ENCODE data around the gene ARHGEF33.

ARHGEF33 gene

DNA sequence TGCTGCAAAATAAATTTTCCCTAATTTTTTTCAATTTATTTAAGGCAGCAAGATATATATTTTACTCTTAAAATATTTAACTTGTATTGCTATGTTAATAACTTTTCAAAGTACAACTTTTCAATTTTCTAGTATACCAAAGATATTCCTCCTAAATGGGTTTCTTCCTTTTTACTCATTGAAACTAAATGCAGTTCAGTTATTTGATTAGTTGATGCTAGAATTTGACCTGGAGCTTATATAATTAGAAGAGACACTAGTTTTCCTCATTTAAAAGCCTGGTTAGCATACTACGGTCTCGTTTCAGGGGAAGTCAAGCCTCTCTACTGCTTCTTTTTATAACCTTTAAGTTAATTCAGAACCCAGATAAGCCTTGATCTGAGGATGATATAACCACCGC is at the start of gene ARHGEF33:
ARHGEF33 (plus strand) TSS at position 301 of the 400 bp plus-strand sequence. CDS start 29,573 bp downstream, outside the sequence.
- H3K27ac ChIP-seq, result no peak within 1 kb of the TSS
- no peak for DNase-seq (ENCODE audit: low read depth, low spot score)

- H3K27ac ChIP-seq, result no peak overlapping the region
- no peak for DNase-seq (ENCODE audit: low read depth, low spot score)
Measured at GRCh38 chr2:38850045-38850444, 39.6 kb upstream of the ARHGEF33 start.

- DNase-seq (ENCODE audit: low read depth, low spot score), result peak; percentile 43
- no peak overlapping the region for H3K27ac ChIP-seq
Measured at GRCh38 chr2:38856165-38856564, 33.5 kb upstream of the ARHGEF33 start.

DNA sequence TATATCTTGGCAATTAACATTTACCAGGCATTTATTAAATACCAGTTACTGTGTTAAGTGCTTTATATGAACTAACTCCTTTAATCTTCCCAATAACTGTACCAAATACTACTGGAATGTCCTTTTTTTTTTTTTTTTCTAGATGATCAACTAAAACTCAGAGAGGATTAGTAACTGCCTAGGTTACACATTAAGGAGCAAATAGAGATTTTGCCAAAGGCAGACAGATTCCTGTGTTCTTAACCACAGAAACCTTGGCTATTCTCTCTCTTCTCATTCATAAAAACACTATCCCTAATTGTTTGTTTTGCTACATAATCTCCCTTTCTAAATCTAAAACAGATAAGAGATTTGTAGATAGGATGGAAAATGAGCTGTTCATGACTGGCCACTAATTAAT is 27.2 kb upstream of the ARHGEF33 start:
- H3K27ac ChIP-seq, result no peak overlapping the region
- no peak for DNase-seq (ENCODE audit: low read depth, low spot score)

DNA sequence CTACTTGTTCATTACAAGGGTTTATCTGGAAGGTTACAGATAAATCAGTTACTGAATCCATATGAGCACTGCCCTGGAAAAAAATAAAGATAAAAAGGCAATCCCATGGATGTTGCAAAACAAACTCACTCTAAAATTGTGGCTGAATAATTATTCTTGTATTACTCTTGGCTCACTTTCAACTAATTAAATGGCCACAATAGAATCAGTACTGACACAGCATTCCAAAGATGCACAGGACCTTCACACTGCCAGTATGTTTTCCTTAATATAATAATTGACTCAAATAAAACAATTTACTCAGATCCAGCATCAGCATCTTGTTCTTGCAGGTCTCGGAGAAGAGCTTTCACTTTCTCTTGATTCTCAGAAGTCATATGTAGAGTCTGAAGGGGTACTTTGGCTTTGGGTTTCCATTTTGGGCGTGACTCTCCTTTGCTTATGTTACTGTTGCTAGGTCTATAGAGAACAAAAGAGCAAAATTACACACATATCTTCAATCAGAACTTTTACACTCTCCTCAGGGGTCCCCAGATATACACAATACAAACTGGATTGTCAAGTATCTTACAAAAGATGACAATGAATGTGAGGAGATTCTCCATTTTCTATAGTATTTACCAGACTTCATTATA is 26.5 kb upstream of the ARHGEF33 start:
- H3K27ac ChIP-seq, result no peak overlapping the region

GRCh38 chr2:38866773-38867443 is 22.8 kb upstream of the ARHGEF33 start:
- peak; percentile 73 for DNase-seq (ENCODE audit: low read depth, low spot score)
- H3K27ac ChIP-seq, result peak overlapping the region; percentile 66

More for the DNA sequence above, 26.5 kb upstream of the ARHGEF33 start:
- DNase-seq (ENCODE audit: low read depth, low spot score), result no peak

GRCh38 chr2:38871432-38871831 is 18.2 kb upstream of the ARHGEF33 start:
- H3K27ac ChIP-seq, result no peak overlapping the region
- DNase-seq (ENCODE audit: low read depth, low spot score), result no peak

DNA sequence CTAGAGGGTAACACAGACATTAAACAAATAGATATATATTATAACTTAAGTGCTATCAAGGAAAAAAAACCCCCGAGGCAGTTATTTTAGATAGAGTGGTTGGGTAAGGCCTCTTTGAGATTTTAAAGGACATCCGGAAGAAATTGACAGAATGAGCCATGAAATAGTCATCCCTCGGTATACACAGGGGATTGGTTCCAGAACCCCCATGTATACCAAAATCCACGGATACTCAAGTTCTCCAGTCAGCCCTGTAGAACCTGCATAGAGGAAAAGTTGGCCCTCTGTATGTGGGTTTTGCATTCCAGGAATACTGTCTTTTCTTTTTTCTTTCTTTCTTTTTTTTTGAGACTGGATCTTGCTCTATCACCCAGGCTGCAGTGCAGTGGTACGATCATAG is 15.9 kb upstream of the ARHGEF33 start:
- no peak overlapping the region for H3K27ac ChIP-seq
- DNase-seq (ENCODE audit: low read depth, low spot score), result no peak

GRCh38 chr2:38875227-38875575 is 14.5 kb upstream of the ARHGEF33 start:
- H3K27ac ChIP-seq, result peak overlapping the region; percentile 28
- DNase-seq (ENCODE audit: low read depth, low spot score), result no peak

GRCh38 chr2:38875576-38876367 is 13.9 kb upstream of the ARHGEF33 start, which contains the start of the genes DHX57 and MORN2:
DHX57 (minus strand) TSS chr2:38875934; CDS start chr2:38868405, 7,529 bp downstream.
MORN2 (plus strand) TSS chr2:38875976.
- H3K27ac ChIP-seq, result peak within 1 kb of the TSS; percentile 28
- peak; percentile 20 for DNase-seq (ENCODE audit: low read depth, low spot score)

DNA sequence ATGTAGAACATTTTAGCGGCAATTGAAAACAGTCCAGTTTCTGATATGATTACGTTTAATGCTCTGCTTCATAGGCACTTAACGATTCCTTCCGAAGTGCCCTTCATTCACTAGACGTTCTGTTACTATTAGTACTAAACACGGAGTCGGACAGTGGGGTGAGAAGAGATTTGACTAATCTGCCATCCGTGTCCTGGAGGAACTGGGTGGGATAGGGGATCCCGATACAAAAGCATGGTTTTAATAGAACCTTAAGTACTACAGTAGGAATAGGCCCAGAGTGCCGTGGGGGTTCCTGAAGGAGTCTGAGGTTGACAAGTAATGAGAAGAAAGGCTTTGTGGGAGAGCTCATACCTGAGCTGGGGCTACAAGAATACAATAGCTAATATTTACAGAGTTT is 13.3 kb upstream of the ARHGEF33 start:
- DNase-seq (ENCODE audit: low read depth, low spot score), result no peak
- no peak overlapping the region for H3K27ac ChIP-seq

DNA sequence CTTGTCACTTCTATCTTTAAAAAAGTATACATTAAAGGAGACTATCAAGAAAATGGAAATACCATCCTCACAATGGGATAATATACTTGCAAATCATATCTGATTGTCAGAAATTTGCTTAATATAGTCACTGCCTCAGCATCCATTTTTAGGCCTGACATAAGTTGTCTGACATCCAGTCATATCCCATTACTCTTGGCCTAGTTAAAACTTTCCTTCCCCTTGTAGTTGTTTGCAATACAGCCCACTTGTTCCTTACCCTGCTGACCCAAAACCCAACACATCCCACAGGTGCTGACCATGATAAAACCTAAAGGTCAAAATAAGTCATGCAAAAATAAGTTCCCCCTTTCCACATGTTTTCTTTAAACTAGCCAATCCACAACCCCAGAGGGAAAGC is 3.6 kb upstream of the ARHGEF33 start:
- no peak for DNase-seq (ENCODE audit: low read depth, low spot score)

GRCh38 chr2:38887347-38887746 is 2.3 kb upstream of the ARHGEF33 start:
- DNase-seq (ENCODE audit: low read depth, low spot score), result no peak
- H3K27ac ChIP-seq, result no peak overlapping the region

More for the DNA sequence above, 3.6 kb upstream of the ARHGEF33 start:
- H3K27ac ChIP-seq, result no peak overlapping the region

DNA sequence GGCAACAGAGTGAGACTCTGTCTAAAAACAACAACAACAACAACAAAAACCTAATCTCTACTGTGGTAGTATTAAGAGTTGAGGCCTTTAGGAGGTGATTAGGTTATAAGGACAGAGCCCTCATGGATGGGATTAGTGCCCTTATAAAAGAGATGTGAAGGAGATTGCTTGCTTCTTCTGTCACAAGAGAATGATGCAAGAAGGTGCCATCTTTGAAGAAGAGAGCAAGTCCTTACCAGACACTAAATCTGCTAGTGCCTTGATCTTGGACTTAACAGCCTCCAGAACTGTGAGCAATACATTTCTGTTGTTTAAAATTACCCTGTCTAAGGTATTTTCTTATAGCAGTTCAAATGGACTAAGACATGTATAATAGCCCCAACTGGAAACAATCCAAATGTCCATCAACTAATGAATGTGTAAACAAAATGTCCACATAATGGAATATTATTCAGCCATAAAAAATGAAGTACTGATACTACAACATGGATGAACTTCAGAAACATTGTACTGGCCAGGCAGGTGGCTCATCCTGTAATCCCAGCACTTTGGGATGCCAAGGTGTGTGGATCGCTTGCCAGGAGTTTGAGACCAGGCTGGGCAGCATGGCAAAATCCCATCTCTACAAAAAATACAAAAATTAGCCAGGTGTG is 1.6 kb upstream of the ARHGEF33 start:
- no peak for DNase-seq (ENCODE audit: low read depth, low spot score)

DNA sequence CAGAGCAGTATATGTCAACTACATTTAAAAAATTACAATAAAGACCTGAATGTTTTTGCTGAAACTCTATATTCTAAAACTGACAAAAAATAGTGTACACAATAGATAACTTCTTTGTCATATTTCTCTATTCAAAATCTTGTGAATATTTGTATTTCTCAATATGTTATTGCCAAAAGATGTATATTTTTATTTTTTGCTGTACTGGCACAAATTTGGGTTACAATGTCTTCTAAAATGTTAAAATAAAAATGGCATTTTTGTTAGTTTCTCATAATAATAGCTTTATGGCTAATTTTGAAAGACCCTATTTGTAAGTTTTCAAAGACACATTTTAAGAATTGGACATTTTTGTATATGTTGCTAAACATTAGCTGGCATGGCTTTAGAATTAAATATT is 630 bp upstream of the ARHGEF33 start:
- no peak overlapping the region for H3K27ac ChIP-seq
- DNase-seq (ENCODE audit: low read depth, low spot score), result no peak

More for the DNA sequence above, 1.6 kb upstream of the ARHGEF33 start:
- no peak overlapping the region for H3K27ac ChIP-seq

DNA sequence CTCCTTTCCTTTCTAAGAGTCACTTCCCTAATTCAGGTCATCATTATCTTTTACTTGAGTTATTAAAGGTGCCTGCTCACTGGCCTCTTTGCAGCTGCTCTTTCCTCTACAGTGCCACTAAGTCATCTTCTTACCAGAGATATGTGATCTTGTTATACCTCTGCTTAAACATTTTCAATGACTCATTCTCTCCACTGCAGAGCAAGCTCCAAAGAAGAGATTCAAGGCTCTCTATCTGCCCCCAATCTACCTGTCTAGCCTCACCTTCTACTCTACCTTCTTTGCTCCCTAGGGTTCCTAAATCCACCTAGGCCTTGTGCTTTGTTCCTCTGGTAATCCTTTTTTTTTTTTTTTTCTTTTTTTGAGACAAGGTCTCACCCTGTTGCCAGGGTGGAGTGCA is 3.1 kb downstream of the ARHGEF33 start:
- DNase-seq (ENCODE audit: low read depth, low spot score), result no peak
- no peak overlapping the region for H3K27ac ChIP-seq

- no peak for DNase-seq (ENCODE audit: low read depth, low spot score)
- H3K27ac ChIP-seq, result no peak overlapping the region
Measured at GRCh38 chr2:38898256-38898655, 8.6 kb downstream of the ARHGEF33 start.

- DNase-seq (ENCODE audit: low read depth, low spot score), result no peak
- H3K27ac ChIP-seq, result no peak overlapping the region
Measured at GRCh38 chr2:38900726-38901125, 11.1 kb downstream of the ARHGEF33 start.

- H3K27ac ChIP-seq, result no peak overlapping the region
- DNase-seq (ENCODE audit: low read depth, low spot score), result no peak
Measured at GRCh38 chr2:38905251-38905650, 15.6 kb downstream of the ARHGEF33 start.

DNA sequence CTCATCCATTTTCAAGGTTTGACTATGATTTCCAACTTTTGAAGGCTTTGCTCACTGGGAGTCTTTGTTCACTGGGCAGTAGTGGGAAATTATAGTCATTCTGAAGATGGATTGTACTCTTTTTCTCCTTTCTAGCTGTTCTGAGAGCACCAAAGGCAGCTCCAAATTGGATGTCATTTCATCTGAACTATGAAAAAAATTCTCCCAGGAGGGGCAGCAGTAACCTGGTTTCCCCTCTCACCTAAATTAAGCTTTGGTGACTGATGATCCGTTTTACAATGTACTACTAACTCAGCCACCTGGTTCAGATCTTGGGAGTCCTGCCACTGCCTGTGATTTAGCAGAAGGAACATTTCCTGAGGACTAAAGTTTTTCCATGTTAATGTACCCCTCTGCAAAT is 17.6 kb downstream of the ARHGEF33 start:
- DNase-seq (ENCODE audit: low read depth, low spot score), result no peak
- H3K27ac ChIP-seq, result no peak overlapping the region
